Mesenchymal stem cell (in vitro differentiated cells and primary cell): Measurements from ENCODE around the gene KCNQ4.

ENCODE experiments used
- DNase-seq: peaks from one replicate; pipeline ENCODE4 v3.0.0-alpha.2; 2013
- H2AFZ ChIP-seq: one replicate; pipeline ENCODE4 v1.6.1; 2013; ENCODE audit warnings: low read depth, mild to moderate bottlenecking, control low read depth, inconsistent platforms, low read length, moderate library complexity
- H2AK5ac ChIP-seq: 2 replicates; pipeline ENCODE4 v1.6.1; 2013; ENCODE audit warnings: low read length, moderate library complexity, mild to moderate bottlenecking, inconsistent platforms; ENCODE audit not compliant: severe bottlenecking
- H2BK120ac ChIP-seq: one replicate; pipeline ENCODE4 v1.6.1; 2013; ENCODE audit warnings: low read depth, mild to moderate bottlenecking, inconsistent platforms, low read length, moderate library complexity
- H2BK12ac ChIP-seq, 2 experiments: one replicate each; pipeline ENCODE4 v1.6.1; 2013; ENCODE audit warnings: inconsistent platforms in 2 of 2, low read length in 2 of 2, mild to moderate bottlenecking in 2 of 2, moderate library complexity in 2 of 2, control low read depth in 1 of 2
- H2BK15ac ChIP-seq: one replicate; pipeline ENCODE4 v1.6.1; 2013; ENCODE audit warnings: mild to moderate bottlenecking, low read depth, inconsistent platforms; ENCODE audit not compliant: poor library complexity, severe bottlenecking
- H2BK5ac ChIP-seq: 2 replicates; pipeline ENCODE4 v1.6.1; 2013; ENCODE audit warnings: low read depth, mild to moderate bottlenecking, low read length, control low read depth, inconsistent platforms; ENCODE audit not compliant: poor library complexity, severe bottlenecking
- H3K14ac ChIP-seq, 2 experiments: one replicate each; pipeline ENCODE4 v1.6.1; 2013; ENCODE audit warnings: inconsistent platforms in 2 of 2, low read length in 2 of 2, control low read depth in 1 of 2, mild to moderate bottlenecking in 1 of 2, moderate library complexity in 1 of 2
- H3K18ac ChIP-seq, 2 experiments: one replicate each; pipeline ENCODE4 v1.6.1; 2013; ENCODE audit warnings: inconsistent platforms in 2 of 2, low read length in 2 of 2, control low read depth in 1 of 2, low read depth in 1 of 2, mild to moderate bottlenecking in 1 of 2
- H3K23ac ChIP-seq, 2 experiments: one replicate each; pipeline ENCODE4 v1.6.1; 2013; ENCODE audit warnings: inconsistent platforms in 2 of 2, low read length in 2 of 2, mild to moderate bottlenecking in 2 of 2, moderate library complexity in 2 of 2, control low read depth in 1 of 2
- H3K27ac ChIP-seq: 2 replicates; pipeline ENCODE4 v1.5.1; 2013; ENCODE audit warnings: mild to moderate bottlenecking, moderate library complexity, low read length, control low read depth, inconsistent platforms; ENCODE audit not compliant: poor library complexity, severe bottlenecking
- H3K27me3 ChIP-seq, 2 experiments: 2 replicates each; pipeline versions ENCODE4 v1.6.1 to v1.7.0; 2013; ENCODE audit warnings: low read length in 2 of 2, mild to moderate bottlenecking in 2 of 2, moderate library complexity in 2 of 2, control low read depth in 1 of 2, inconsistent platforms in 1 of 2; ENCODE audit not compliant: control insufficient read depth in 1 of 2, insufficient read depth in 1 of 2
- H3K36me3 ChIP-seq, 2 experiments: 2 replicates each; pipeline versions ENCODE4 v1.6.1 to v1.7.0; 2013; ENCODE audit warnings: low read length in 2 of 2, control low read depth in 1 of 2, inconsistent platforms in 1 of 2, low read depth in 1 of 2, mild to moderate bottlenecking in 1 of 2; ENCODE audit not compliant: insufficient read depth in 2 of 2, control insufficient read depth in 1 of 2
- H3K4ac ChIP-seq, 2 experiments: one replicate each; pipeline ENCODE4 v1.6.1; 2013; ENCODE audit warnings: inconsistent platforms in 2 of 2, low read length in 2 of 2, mild to moderate bottlenecking in 2 of 2, moderate library complexity in 2 of 2, control low read depth in 1 of 2, low read depth in 1 of 2
- H3K4me1 ChIP-seq: 2 replicates; pipeline ENCODE4 v1.6.1; 2013; ENCODE audit warnings: low read depth, low read length, control low read depth; ENCODE audit not compliant: control insufficient read depth, insufficient read depth
- H3K4me2 ChIP-seq: 2 replicates; pipeline ENCODE4 v1.6.1; 2013; ENCODE audit warnings: low read length, mild to moderate bottlenecking, inconsistent platforms; ENCODE audit not compliant: poor library complexity, severe bottlenecking
- H3K4me3 ChIP-seq, 2 experiments: 2 replicates each; pipeline versions ENCODE4 v1.5.1 to v1.7.0; 2013; ENCODE audit warnings: low read length in 2 of 2, mild to moderate bottlenecking in 2 of 2, control low read depth in 1 of 2, low read depth in 1 of 2; ENCODE audit not compliant: insufficient read depth in 1 of 2
- H3K79me1 ChIP-seq: replicated peaks from 2 replicates; pipeline ENCODE4 v1.6.1; 2013; ENCODE audit warnings: mild to moderate bottlenecking, control low read depth, low read length, inconsistent platforms; ENCODE audit not compliant: poor library complexity, severe bottlenecking
- H3K9ac ChIP-seq: 2 replicates; pipeline ENCODE4 v1.7.0; 2013; ENCODE audit warnings: mild to moderate bottlenecking, low read length, moderate library complexity
- H3K9me3 ChIP-seq: 2 replicates; pipeline ENCODE4 v1.7.0; 2013; ENCODE audit warnings: mild to moderate bottlenecking, low read length; ENCODE audit not compliant: control insufficient read depth
- H4K8ac ChIP-seq: one replicate; pipeline ENCODE4 v1.6.1; 2013; ENCODE audit warnings: inconsistent platforms, mild to moderate bottlenecking, low read length, moderate library complexity
- H4K91ac ChIP-seq: one replicate; pipeline ENCODE4 v1.6.1; 2013; ENCODE audit warnings: mild to moderate bottlenecking, low read length, inconsistent platforms
- WGBS: methylation state at CpG from one replicate; pipeline ENCODE4 v1.1.7; 2013; ENCODE audit warnings: mixed read lengths; 5-methylcytosine and 5-hydroxymethylcytosine counted together

Gene KCNQ4

GRCh38 chr1:40862008-40862863 is 78.6 kb downstream of the KCNQ4 start, which contains the start of gene CITED4:
Gene CITED4 (minus strand): TSS chr1:40862363. CDS start chr1:40862127, 236 bp downstream.
- peaks cover 23% of the 10 kb centered on the region for H3K4me1 ChIP-seq
- peak within 1 kb of the TSS; percentile 95 for H3K4me2 ChIP-seq
- DNase-seq, result peak; percentile 89
- H3K79me1 ChIP-seq, result peaks cover 6% of the 10 kb centered on the region
- H3K9ac ChIP-seq, result peak within 1 kb of the TSS; percentile 76
- peak within 1 kb of the TSS in 1 of 2 experiments; percentile 88 for H3K14ac ChIP-seq
- H4K91ac ChIP-seq, result no peak within 1 kb of the TSS
- peak within 1 kb of the TSS; percentile 75 to 85 for H3K18ac ChIP-seq
- H3K27me3 ChIP-seq, result no peaks in the 10 kb centered on the region
- H3K4ac ChIP-seq, result peak within 1 kb of the TSS in 1 of 2 experiments; percentile 40
- peak within 1 kb of the TSS; percentile 62 for H2BK120ac ChIP-seq
- no peaks in the 10 kb centered on the region for H3K9me3 ChIP-seq
- peak within 1 kb of the TSS in 1 of 2 experiments; percentile 28 for H3K23ac ChIP-seq
- H3K4me3 ChIP-seq, result peak within 1 kb of the TSS; percentile 71 to 76
- 3% methylated on average over 72 of the region's 75 CpGs for WGBS
- no peak within 1 kb of the TSS for H2BK5ac ChIP-seq
- H4K8ac ChIP-seq, result peak within 1 kb of the TSS; percentile 91
- peak within 1 kb of the TSS; percentile 38 for H2BK15ac ChIP-seq
- H2AFZ ChIP-seq, result peak within 1 kb of the TSS; percentile 76
- no peak within 1 kb of the TSS for H2AK5ac ChIP-seq
- peak within 1 kb of the TSS in 1 of 2 experiments; percentile 55 for H2BK12ac ChIP-seq
- no peak within 1 kb of the TSS for H3K27ac ChIP-seq
- no peaks in the 10 kb centered on the region for H3K36me3 ChIP-seq

- Histone ChIP-seq H3K23ac (no peak overlapping the region), H2BK120ac (no peak overlapping the region), H3K4ac (no peak overlapping the region), H3K18ac (no peak overlapping the region), H3K14ac (no peak overlapping the region), H3K4me3 (no peak overlapping the region), H3K9ac (no peak overlapping the region), H4K91ac (no peak overlapping the region), H3K9me3 (peaks cover 14% of the 10 kb centered on the region), H3K27ac (no peak overlapping the region), H3K36me3 (no peaks in the 10 kb centered on the region), H3K4me2 (no peak overlapping the region), H2BK12ac (no peak overlapping the region), H3K27me3 (no peaks in the 10 kb centered on the region), H2AK5ac (no peak overlapping the region), H2BK15ac (no peak overlapping the region), H2BK5ac (no peak overlapping the region), H4K8ac (no peak overlapping the region), H2AFZ (no peak overlapping the region), H3K4me1 (peaks cover 16% of the 10 kb centered on the region), H3K79me1 (no peaks in the 10 kb centered on the region)
- peak; percentile 84 for DNase-seq
- WGBS, result 89% methylated on average over 2 of the region's 4 CpGs
These were observed 84.6 kb downstream of the KCNQ4 start for GRCh38 chr1:40868051-40868723.

- Histone ChIP-seq H3K4ac (no peak overlapping the region), H4K8ac (no peak overlapping the region), H3K4me2 (no peak overlapping the region), H3K4me3 (no peak overlapping the region), H3K27ac (no peak overlapping the region), H3K79me1 (no peaks in the 10 kb centered on the region), H3K18ac (no peak overlapping the region), H3K4me1 (peaks cover 15% of the 10 kb centered on the region), H2AFZ (no peak overlapping the region), H3K9me3 (peaks cover 14% of the 10 kb centered on the region), H2BK5ac (no peak overlapping the region), H2BK12ac (no peak overlapping the region), H3K36me3 (no peaks in the 10 kb centered on the region), H3K14ac (no peak overlapping the region), H2BK15ac (no peak overlapping the region), H3K23ac (no peak overlapping the region), H2AK5ac (no peak overlapping the region), H2BK120ac (no peak overlapping the region), H4K91ac (no peak overlapping the region), H3K9ac (no peak overlapping the region), H3K27me3 (no peaks in the 10 kb centered on the region)
- WGBS, result 100% methylated on average over 1 of the region's 2 CpGs
- no peak for DNase-seq
These were observed 86.6 kb downstream of the KCNQ4 start for GRCh38 chr1:40870135-40870728.

GRCh38 chr1:40872276-40872675 is 88.7 kb downstream of the KCNQ4 start:
- Histone ChIP-seq H2AK5ac (no peak overlapping the region), H3K14ac (no peak overlapping the region), H4K91ac (no peak overlapping the region), H3K36me3 (no peaks in the 10 kb centered on the region), H3K9ac (no peak overlapping the region), H3K9me3 (peaks cover 22% of the 10 kb centered on the region), H3K27ac (no peak overlapping the region), H2BK12ac (peak overlapping the region in 1 of 2 experiments; percentile 19), H2BK5ac (no peak overlapping the region), H2BK120ac (no peak overlapping the region), H2BK15ac (no peak overlapping the region), H4K8ac (no peak overlapping the region), H3K27me3 (no peaks in the 10 kb centered on the region), H3K79me1 (no peaks in the 10 kb centered on the region), H3K4me2 (no peak overlapping the region), H3K18ac (no peak overlapping the region), H3K4me3 (no peak overlapping the region), H3K23ac (no peak overlapping the region), H3K4ac (no peak overlapping the region), H3K4me1 (peaks cover 16% of the 10 kb centered on the region), H2AFZ (no peak overlapping the region)
- 83% methylated on average over 3 of the region's 3 CpGs for WGBS
- no peak for DNase-seq
